GM19452 (cell line): Measurements from ENCODE around the gene CSE1L.
"Not testable (repeated sequence)": the region's sequence is repeated elsewhere in the genome, so short reads cannot be mapped to it uniquely, and the experiment has no call there.

Experiments
- ATAC-seq: cut with Tn5 transposase; IDR thresholded peaks from one replicate; pipeline ENCODE4 v1.9.1; 2021; ENCODE audit not compliant: unreplicated experiment

CSE1L gene

DNA sequence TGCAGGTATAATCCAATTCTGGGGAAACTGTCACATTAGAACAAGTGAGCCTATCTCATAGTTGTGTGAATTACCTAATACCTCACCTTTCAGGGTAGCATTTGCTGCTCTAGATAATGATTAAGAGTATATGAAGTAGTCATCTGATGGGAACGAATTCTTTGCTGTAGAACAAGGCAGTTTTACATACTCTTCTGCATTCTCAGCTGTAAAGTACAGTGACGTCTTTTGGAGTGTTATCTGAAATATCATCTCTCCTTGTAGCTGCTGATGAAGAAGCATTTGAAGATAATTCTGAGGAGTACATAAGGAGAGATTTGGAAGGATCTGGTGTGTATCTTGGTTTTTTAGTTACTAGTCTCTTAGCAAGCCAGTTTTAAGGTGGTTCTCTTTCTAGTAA lies 28.4 kb downstream of the CSE1L start:
- ATAC-seq = no peak

DNA sequence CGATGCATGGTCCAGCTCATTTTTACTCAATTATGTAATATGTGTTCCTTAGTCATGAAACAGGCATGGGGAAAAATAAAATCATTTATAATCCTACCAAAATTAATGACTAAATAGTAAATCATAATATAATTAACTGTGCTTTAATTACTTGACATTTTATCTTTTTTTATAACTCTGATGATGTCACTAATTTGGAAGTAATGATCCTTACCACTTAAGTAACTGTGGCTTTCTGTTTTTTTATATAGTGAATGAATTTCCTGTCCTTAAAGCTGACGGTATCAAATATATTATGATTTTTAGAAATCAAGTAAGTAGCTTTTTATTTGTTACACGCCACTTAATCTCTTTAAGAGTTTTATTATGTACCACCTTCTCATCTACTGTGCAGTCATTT lies 32.2 kb downstream of the CSE1L start:
- no peak for ATAC-seq

DNA sequence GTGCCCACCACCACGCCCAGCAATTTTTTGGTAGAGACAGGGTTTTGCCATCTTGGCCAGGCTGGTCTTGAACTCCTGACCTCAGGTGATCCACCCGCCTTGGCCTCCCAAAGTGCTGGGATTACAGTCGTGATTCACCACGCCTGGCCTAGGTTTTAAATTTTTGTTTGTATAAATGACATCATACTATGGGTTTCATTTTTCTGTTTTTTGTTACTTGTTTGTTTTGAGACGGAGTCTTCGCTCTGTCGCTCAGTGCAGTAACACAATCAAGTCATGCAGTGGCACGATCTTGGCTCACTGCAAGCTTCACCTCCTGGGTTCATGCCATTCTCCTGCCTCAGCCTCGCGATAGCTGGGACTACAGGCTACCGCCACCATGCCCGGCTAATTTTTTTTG lies 36.2 kb downstream of the CSE1L start:
- not testable (repeated sequence) for ATAC-seq

DNA sequence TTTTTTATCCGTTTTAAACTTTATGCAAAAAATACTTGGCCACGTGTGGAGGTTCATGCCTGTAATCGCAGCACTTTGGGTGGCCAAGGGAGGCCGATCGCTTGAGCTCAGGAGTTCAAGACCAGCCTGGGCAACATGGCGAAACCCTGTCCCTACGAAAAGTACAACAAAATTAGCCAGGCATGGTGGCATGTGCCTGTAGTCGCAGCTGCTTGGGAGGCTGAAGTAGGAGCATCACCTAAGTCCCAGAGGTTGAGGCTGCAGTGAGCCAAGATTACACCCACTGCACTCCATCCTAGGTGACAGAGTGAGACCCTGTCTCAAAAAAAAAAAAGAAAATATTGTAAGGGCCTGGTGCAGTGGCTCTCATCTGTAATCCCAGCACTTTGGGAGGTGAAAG lies 45.0 kb downstream of the CSE1L start:
- no peak for ATAC-seq

DNA sequence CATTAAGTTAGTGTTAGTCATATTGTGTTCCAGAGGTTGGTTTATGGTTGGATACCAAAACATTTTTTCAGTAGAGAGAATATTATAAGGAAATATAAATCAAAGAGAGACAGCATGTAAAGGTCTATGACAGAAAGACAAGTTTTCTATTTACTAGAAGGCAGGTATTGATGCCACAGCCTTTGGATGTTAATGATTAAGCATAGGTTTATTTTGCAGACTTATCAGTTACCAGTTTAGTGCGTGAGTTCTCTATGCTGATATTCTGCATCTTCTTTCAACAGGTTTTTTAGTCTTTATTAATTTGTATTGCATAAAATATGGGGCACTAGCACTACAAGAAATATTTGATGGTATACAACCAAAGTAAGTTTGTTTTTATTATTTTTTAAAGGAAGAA lies 45.6 kb downstream of the CSE1L start:
- ATAC-seq = no peak

DNA sequence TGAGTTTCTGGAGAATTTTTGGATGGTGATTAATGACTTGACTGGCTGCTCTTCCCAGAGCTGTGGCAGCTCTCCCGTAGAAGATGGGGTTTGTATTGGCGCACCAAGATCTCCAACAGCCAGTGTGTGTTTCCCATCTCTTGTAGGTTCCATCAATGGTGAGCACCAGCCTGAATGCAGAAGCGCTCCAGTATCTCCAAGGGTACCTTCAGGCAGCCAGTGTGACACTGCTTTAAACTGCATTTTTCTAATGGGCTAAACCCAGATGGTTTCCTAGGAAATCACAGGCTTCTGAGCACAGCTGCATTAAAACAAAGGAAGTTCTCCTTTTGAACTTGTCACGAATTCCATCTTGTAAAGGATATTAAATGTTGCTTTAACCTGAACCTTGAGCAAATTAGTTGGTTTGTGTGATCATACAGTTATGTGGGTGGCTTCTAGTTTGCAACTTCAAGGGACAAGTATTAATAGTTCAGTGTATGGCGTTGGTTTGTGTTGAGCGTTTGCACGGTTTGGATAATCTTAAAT lies 50.2 kb downstream of the CSE1L start:
- no peak for ATAC-seq

DNA sequence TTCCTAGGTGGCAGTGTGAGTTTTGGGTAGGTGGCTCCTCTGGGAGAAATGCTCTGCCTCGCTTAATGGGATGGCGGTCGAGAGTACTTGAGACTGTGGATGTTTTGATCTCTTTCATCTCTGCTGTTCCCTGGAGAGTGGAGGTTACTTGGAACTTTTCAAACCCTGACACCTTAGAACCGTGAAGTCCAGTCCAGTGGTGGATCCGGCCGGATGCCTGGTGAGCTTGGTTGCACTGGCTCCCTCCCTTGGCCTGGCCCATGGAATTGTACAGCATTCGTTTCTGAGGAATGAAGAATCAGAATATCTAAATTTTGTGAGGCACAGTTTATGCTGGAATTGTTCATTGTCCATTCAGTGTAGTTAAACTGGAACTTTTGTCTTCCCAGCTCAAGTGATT lies 51.0 kb downstream of the CSE1L start:
- ATAC-seq = no peak

DNA sequence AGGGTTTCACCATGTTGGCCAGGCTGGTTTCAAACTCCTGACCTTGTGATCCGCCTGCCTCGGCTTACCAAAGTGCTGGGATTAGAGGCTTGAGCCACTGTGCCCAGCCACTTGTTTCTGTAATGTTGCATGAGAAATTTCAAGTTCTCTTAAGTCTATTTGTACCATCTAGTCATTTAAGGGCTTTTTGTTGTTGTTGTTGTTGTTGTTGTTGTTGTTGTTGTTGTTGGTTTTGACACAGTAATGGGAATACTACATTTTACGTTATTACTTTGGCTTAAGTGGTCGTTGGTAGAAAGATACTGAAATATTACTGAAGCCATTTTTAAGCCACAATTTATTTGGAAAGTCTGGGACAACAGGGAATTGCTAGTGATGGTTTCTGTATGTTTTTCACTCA lies 52.0 kb downstream of the CSE1L start:
- ATAC-seq = no peak

DNA sequence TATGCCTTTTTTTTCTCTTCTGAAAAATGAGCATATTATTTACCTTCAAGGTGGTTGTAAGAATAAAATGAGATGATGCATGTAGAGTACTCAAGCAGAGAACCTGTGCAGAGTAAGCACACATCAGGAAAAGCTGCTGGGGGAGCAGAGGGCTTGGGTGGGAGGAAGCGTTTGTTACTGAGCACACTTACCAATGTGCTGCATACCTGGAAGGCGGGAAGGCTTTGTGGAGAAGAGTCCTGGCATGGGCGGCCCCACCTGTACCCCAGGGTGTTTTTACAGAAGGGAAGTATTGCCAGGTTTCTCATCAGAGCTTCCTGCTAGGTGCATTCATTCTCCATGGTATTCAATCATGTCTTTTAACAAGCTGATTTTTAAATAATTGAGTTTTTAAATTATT lies 52.9 kb downstream of the CSE1L start:
- no peak for ATAC-seq

DNA sequence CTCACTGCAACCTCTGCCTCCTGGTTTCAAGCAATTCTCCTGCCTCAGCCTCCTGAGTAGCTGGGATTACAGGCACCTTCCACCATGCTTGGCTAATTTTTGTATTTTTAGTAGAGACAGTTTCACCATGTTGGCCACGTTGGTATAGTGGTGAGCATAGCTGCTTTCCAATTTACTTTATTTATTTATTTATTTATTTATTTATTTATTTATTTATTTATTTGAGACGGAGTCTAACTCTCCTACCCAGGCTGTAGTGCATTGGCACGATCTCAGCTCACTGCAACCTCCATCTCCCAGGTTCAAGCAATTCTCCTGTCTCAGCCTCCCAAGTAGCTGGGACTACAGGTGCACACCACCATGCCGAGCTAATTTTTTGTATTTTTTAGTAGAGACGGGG lies 54.2 kb downstream of the CSE1L start:
- ATAC-seq = not testable (repeated sequence)

DNA sequence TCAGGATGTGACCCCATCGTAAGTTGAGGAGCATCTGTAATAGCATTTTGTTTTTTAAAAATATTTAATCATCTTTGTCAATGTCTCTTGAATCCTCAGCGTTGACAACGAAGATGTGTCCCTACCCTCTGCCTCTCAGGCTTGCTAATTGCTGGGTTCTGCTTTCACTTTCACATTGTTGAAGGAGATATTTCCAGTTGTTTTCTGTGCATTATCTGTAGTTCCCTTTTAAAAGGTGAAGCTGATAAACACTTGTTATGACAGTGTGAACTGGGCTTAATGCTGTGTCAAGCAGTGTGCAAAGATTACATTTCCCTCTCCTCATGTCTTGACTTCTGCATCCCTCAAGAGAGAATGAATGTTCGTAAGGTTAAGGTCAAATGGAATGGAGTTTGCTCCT lies 54.9 kb downstream of the CSE1L start:
- no peak for ATAC-seq

DNA sequence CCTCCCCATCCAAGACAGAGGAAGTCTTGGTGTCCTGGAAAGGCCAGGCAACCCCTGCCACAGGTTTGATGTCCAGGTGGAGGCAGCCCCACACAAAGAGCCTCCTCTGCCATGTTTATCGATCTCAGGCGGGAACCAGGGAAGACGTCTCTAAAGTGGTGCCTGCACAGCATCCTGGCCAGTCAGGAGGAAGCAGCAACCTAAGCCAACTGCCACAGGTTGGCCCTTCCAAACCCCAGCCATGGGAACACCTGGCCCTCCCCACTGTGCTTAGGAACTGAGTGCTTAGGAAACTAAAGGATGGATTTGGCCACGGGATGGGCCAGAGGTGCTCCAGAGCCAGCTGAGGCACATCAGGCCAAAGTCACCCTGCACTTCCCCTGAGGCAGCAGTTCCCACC lies 56.9 kb downstream of the CSE1L start:
- no peak for ATAC-seq

DNA sequence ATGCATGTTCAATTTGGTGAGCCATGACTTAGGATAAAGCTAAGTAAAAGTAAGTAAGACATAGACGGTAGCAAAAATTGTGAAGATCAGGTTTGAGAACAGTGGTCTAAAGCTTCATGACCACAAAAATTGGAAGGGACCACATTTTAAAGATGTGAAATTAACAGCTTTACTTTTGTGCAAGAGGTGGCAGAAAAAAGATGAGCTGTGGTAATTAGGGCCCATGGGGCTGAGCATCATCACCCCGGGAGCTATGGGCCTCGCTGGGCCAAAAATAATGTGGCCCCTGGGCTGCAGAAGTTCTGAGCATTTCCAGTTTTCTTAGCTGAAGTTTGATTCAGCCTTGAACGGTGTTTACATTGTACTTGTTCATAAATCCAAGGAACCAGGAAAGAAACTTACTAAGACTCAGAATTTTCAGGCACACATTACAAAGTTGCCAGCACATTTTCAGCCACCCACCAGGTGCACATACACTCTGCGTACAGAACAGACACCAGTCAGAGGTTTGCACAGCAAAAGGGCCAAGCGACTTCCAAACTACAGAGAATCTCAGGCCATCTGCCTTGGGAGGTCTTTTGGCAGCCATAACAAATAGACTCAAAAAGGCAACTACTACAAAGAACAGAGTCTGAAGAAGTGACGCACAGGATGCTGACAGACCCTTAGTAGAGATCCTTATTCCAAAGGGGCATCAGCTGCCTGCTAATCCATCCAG lies 57.7 kb downstream of the CSE1L start:
- ATAC-seq = no peak

DNA sequence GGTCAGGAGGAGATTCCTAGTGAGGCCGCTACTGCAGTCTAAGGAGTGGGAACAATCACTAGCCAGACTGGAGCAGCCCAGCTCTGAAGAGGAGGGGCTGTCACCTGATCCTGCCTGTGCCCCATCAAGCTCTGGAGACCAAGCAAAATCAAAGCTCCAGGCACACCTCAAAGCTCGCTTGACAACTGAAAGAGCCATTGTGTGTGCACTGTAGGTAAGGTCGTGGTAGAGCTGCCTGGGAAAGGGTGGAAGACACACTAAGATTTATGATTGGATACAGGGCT lies 58.2 kb downstream of the CSE1L start:
- ATAC-seq = no peak

DNA sequence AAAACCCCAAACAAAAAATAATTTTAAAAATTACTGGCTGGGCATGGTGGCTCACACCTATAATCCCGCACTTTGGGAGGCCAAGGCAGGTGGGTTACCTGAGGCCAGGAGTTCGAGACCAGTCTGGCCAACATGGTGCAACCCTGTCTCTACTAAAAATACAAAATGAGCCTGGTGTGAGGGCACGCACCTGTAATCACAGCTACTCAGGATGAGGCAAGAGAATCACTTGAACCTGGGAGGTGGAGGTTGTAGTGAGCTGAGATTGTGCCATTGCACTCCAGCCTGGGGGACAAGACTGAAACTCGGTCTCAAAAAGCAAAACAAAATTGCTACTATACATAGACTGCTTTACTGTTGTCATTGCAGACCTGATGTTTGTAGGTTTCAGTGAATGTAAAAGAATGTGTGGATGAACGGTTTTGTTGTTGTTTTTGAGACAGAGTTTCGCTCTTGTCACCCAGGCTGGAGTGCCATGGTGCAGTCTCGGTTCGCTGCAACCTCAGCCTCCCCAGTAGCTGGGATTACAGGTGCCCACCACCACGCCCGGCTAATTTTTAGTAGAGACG lies 59.0 kb downstream of the CSE1L start:
- ATAC-seq = not testable (repeated sequence)

DNA sequence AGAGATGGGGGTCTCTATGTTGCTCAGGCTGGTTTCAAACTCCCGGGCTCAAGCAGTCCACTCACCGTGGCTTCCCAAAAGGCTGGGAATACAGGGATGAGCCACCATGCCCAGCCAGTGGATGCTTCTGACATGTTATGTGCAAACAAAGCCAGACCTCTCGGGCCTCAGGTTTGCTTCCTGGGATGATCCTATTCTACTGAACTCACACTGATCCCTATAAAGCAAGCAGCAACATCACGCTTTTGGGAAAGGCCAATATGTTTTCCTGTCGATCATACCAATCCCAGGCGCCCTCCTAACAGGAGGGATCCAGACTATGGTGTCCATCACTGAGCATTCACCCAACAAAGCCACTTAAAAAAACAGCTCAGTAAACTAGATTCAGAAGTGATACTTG lies 60.2 kb downstream of the CSE1L start:
- ATAC-seq = no peak

DNA sequence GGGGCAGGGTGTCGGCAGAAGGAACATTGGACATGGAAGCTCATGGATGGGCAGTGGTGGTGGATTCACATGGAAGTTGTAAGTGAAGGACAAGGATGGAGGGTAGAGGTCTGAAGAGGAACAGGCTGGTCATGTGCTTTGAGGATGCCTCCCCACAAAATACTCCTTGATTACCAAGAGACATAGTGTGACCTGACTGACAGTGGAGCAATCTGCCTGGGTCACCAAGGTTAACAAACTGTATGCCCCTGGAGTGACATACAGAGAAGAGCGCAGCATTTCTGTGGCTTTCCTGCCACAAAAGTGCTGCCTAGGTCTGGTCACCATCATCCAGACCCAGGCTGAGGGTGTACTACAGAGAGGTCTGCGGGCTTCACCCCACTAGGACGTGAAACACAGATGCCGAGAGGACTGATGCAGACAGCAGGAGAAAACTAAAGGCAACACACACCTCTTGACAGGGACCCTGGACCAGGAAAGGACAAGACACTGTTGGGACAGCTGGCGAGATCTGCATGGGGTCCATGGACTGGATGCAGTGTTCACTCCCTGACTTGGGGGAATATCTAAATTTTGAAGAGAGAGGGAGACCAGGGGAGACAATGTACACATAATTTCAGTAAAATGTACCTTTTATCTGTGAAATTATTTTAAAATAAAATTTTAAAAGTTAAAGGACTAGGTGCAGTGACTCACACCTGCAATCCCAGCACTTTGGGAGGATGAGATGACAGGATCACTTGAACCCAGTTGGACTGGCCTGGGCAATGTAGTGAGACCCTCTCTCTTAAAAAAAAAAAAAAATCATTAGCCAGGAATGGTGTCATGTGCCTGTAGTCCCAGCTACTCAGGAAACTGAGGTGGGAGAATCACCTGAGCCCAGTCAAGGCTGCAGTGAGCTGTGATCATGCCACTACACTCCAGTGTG lies 64.9 kb downstream of the CSE1L start:
- ATAC-seq = no peak

DNA sequence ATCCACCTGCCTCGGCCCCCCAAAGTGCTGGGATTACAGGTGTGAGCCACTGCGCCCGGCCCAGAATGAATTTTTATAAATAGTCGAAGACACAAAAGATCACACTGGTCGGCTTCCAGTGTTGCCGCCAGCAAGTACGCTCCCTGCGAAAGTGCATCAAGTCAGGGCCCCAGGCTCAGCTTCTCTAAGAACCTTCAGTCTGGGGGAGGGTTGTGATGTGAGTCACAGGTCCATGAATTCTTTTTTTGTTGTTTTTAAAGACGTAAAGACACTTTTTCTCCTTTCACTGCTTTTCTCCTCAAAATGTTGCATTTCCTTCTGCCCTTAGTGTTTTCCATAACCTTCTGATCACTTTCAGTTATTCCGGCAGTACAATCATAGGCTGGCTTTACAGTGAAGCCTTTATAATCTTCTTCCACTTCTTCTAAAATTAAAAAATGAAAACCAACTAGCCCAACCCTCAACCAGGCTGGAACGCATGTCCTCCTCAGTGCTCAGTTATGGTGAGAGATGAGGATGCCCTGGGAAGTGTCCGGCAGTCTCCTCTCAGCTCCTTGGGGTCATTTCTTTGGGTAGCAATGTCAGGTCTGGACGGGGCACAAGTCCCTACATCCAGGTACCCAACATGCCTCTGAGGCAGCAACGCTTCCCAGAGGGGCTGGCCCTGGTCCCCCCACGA lies 66.6 kb downstream of the CSE1L start:
- no peak for ATAC-seq

DNA sequence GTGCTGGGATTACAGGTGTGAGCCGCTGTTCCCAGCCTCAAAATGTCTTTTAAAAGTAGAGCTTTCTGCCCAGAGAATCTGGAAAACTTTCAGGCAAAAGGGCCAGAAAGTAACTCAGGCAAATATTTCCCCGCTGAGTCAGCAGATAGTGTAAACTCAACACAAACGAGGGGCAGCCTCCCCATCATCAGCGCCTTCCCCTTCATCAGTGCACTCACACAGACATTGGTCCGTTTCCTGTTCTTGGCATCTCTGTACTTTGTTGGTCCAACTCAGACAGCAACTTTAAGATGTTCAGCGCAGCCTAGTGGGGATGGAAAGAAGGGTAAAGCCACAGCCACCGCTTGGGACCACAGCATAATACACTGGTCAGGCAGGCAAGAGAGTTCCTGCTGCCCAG lies 69.5 kb downstream of the CSE1L start:
- ATAC-seq = no peak

DNA sequence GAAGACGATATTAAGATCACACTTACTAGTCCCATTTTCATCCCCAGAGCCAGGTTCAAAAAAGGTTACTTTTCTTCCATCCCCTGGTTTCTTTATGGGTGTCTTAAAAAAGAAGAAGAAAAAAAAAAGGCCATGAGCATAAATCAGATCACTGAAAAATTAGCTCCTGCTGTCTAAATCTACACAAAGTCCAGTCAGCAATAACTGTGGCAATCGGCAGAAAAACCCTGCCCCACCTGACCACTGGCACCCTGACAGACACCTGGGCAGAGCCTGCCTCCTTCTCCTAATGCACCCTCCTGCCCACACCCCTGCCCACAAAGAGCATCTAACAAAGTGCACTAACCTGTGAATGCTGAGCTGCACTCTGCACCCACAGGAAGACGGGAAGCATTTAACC lies 72.2 kb downstream of the CSE1L start:
- ATAC-seq = no peak

DNA sequence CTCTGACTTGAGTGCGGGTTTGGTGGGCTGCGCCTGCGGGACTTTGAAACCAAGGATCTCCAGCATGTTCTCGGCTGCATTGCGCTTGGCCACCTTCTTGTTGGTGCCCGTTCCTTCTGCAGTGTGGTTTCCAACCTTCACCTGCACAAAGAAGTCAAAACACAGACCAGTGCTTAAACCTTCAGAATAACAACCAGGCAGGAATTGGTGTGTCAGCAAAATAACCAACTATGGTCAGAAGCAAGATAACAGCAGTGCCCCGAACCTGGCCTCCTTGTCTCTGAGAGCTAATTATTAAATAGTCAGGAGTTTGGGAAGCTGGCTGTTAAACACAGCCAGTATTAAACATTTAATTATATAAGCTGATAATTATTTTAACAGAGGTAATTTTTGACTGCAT lies 73.9 kb downstream of the CSE1L start:
- ATAC-seq = no peak

DNA sequence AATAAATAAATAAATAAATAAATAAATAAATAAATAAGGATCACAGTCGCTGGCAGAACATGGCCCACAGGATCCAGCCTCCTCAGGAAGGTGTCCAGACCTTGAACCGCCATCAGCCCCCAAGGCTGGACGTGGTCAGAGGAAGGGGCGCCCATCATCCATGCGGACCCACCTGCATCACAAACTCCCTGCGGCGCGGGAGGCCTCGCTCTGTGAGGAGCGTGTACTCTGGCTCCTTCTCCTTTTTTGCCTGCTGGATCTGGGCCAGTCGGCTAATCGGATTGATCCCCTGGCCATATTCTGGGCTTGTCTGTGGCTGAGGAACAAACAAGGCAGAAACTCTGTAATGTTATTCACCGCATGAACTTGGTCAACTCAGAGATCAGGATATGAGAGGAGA lies 76.8 kb downstream of the CSE1L start:
- ATAC-seq = no peak
